ENCODE results near the gene POGLUT2.

Gene POGLUT2

DNA sequence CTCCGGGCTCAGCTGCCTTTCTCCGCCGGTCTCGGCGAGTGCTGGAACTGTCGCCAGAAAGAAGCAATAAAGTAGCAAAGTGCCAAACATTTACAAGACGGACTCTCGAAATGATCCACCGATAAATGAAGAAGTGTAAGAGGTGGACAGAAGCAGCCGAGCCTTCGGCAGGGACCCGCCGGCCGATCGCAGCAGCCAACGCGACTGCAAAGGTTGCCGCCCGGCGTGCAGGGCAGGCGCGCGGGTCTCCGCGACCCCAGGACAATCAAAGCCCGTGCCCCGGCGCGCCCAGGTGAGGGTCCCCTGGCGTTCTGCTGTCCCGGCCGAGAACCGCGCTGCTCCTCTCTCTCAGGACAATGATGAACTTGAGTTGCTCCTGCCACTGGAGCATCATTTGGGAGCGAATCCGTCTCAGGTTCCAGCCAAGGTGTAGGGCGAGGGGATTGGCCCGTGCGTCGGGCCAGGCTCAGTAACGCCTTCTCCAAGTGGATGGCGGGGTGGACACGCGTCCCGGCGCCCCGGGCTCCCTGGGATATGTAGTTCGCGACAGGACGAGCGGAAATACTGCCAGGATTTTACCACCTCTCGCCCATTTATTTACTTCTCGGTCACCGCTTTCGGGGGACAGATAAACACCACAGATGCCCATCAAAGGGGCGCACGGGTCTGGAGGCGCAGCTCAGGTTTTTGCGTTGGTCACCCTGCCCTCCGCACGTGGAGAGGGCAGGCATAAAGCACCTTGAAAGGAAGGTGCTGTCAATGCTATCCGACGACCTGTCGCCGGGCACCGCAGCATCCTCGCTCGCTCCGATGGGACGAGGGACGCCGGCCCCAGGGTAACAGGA lies at the start of gene POGLUT2, which contains the start of gene BIVM:
Gene POGLUT2, minus strand, starts transcription at position 396 of the 845 bp plus-strand sequence. Its CDS starts 306 bp downstream, at position 90.
Gene BIVM, plus strand, starts transcription at position 539 of the 845 bp plus-strand sequence. CDS start 8,149 bp downstream, outside the sequence.
- peak; percentile 62 for DNase-seq

DNA sequence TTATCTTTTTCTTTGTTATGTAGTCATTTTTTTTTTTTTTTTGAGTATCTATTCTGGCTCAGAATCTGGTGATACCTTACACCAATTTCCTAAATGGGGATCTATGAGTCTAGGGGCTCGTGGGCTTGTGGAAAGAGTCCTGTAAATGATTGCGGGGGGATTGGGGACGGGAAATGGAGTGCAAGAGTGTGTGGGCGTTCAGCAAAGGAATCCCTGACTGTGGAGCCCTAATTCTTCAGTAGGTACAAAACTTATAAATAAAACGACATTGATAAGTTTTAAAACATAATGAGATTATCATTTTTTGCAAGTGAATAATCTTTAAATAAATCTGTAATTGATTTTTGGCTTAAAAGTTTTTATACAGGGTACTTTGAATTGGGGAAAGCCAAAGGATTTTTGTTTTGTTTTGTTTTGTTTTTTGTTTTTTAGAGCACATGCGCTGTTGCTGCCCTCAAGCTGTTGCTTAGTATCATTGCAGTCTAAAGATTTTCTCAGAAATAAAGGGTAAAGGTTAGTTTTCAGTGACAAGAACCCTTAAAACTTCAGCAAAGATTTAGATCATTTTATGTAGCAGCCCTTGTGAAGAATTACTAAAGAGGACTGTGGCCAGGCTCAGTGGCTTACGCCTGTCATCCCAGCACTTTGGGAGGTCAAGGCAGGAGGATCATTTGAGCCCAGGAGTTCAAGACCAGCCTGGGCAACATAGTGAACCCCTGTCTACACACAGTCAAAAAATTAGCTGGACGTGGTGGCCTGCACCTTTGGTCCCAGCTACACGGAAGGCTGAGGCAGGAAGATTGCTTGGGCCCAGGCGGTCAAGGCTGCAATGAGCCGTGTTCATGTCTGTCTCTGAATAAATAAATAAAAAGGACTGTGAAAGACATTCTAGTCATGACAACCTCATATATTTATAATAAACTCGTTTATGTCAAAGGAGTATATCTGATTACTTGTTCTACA lies 48.8 kb upstream of the POGLUT2 start:
- no peak for DNase-seq

DNA sequence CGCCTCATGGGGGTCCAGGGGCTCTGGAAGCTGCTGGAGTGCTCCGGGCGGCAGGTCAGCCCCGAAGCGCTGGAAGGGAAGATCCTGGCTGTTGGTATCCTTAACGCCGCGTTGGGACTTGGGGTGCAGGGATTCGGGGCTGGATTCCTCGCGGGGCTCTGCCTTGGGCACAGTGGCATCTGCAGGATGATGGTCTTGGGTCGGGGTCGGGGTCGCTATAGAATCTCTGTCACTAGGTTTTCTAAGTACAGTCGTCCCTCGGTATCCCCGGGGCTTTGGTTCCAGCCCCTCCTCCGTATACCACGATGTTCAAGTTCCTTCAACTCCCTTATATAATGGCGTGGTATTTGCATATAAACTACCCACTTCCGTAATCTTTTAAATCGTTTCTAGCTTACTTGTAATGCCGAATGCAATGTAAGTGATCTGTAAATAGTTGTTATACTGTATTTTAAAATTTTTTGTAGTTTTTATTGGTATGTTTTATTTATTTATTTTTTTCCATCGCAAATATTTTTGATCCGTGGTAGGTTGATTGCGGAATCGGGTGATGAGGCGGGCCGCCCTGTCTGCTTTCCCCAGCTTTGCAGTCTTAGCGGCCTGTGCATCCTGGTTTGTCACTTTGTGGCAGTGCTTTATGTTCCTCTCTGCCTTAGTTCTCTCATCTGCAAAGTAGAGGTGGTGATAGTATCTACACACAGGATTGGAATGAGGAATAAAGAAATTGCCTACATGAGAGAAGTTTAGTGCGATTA lies 47.7 kb upstream of the POGLUT2 start:
- peak; percentile 49 for DNase-seq

DNA sequence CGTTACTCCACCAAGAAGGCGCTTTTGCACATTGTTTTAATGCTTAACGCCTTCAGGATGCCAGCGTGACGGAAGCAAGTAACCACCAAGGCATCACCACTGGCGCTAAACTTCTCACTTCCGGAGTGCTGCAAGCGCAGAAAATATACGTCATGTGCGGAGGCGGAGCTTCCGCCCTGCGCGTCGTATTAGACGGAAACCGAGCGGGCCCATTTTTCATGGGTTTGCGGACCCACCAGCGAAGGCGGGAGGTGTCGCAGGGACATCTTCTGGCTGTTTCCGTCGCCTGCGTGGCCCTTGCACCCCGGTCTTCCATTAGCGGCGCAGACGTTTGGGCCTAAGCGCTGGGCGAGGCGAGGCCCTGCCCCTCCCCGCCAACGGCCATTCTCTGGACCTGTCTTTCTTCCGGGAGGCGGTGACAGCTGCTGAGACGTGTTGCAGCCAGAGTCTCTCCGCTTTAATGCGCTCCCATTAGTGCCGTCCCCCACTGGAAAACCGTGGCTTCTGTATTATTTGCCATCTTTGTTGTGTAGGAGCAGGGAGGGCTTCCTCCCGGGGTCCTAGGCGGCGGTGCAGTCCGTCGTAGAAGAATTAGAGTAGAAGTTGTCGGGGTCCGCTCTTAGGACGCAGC lies 47.0 kb upstream of the POGLUT2 start, which contains the start of gene ERCC5:
Gene ERCC5, plus strand, starts transcription at position 403 of the 631 bp plus-strand sequence. CDS start 235 bp downstream, outside the sequence.
- peak; percentile 94 for DNase-seq

DNA sequence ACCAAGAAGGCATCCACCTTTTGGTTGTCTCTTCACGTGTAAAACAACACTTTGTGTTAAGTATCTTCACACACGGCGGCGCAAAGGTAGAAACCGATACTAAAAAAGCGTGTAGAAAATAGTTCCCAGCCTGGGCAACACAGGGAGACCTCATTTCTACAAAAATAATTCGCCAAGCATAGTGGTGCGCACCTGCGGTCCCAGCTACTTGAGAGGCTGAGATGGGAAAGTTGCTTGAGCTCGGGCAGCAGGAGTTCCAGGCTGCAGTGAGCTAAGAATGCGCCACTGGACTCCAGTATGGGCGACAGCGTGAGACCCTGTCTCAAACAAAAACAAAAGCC lies 46.5 kb upstream of the POGLUT2 start:
- no peak for DNase-seq

DNA sequence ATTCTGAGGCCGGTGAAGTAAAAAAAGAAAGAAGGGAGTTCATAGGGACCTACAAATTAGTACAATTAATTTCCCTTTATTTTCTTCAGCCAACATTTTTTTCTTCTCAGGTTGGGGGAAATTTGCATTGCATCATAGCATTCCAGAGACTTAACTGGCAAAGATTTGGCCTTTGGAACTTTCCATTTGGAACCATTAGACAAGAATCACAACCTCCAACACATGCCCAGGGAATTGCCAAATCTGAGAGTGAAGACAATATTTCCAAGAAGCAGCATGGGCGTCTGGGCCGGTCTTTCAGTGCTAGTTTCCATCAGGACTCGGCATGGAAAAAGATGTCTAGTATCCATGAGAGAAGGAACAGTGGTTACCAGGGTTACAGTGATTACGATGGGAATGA lies 40.7 kb upstream of the POGLUT2 start:
- no peak for DNase-seq

DNA sequence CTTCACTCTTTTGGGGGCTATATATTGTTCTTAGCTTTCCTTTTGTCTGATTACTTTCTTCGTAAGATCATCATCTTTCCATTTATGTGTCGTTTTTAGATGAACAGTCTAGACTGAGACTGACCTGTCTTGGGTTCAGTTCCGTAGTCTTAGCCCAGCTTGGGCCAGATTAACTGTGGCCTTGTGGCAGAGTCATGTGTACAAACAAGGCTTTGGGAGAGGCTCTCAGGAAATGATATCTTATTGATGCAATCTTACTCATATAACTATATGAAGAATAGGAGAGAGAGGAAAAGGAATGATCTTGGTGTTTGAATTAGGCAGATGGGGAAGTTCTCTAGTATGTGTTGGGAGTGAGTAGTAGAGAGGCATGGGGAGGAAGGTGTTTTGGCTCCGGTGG lies 40.2 kb upstream of the POGLUT2 start:
- DNase-seq: no peak

DNA sequence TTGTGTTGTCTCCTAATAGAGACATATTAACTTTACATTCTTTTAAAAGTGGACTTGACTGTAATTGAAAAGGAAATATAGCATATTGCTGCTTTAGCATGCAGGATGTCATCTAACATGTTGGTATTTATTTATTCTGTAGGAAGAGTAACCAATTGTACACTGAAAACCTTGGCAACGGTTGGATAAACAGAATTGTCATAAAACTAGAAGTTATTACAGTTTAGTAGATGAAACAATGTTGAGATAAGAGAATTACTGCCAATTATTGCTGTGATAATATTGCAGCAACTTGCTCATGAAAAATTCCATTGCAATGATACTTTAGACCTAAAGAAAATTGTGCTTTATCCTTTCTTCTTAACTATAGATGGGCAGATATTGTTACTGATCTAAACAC lies 39.5 kb upstream of the POGLUT2 start:
- no peak for DNase-seq

DNA sequence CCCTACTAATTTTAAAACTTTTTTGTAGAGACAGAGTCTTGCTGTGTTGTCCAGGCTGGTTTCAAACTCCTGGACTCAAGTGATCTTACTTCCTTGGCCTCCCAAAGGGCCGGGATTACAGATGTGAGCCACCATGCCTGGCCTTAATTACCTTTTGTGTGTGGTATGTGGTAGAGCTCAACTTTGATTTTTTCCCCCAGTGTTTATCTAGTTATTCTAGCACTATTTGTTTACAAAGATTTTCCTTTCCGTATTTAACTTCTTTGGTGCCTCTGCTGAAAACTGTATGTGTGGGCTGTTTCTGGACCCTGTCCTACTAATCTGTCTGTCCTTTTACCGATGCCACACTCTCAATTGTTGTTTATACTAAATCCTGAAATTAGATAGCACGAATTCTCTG lies 37.7 kb upstream of the POGLUT2 start:
- DNase-seq: no peak

DNA sequence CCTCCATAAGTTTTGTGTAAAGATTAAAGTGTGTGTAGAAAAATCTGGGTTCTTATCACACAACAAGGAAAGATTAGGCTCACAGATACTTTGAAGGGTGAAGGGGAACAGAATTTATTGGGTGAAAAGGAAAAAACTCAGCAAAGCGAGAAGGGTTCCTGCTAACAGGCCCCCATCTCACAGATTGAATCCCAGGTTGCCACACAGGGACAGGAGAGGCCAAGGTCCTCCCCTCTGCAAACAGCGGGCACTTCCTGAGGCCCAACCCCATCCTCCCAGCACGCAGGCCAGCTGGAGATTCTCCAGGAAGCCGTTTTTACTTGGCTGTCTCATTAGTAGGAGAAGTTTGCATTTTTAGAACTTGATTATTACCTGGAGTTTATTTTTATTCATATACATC lies 31.9 kb upstream of the POGLUT2 start:
- no peak for DNase-seq

DNA sequence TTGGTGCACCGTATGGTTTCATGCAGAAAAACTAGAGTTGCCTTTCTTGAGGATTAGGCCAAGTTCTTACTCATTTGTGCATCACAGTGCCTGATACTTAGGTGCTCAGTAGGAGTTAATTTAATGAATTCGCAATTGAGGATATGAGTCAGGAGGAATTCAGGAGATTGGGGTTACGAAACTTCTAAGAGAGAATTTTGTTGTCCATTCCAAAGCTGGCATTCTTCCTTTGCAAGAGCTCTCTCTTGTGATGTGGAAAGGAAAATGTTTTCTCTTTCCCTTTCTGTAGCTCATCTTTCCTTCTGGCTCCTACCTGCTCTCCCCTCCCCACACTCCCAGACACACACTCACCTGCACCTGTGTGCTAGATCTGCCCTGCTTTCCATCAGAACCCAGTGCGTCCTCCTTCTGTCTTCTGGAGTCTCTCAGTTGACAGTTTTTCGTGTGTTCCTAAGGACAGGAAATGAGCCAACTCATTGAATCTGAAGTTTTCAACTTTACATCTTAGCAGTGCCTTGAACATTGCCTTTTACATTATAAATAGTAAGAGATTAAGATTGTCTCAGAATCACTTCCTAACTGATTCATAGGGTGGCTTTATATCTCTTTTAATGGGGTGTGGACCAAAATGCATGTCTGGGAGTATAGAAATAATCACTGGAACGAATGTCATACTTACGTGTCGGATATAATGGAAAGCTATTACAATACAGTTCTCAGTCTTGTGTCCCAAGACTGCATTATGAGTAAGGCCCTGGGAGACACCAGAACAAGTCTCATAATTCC lies 27.3 kb upstream of the POGLUT2 start:
- DNase-seq: no peak

DNA sequence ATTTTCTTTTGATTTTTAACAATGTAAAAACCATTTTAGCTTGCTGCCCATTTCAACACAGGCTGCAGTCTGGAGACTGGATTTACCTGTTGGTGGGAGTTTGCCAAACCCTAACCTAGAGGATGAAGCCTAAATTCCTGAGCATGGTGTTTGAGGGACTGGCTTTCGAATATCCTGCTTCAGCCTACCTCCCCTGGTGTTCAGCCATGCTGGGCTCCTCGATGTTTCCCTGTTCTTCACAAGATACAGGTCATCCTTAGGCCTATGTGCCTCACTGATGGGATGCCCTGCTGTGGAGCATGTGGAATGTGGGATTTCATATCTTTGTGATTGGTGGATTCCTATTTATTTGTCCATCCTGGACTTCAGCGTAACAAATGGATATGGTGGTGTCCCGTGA lies 26.6 kb upstream of the POGLUT2 start:
- DNase-seq: no peak

DNA sequence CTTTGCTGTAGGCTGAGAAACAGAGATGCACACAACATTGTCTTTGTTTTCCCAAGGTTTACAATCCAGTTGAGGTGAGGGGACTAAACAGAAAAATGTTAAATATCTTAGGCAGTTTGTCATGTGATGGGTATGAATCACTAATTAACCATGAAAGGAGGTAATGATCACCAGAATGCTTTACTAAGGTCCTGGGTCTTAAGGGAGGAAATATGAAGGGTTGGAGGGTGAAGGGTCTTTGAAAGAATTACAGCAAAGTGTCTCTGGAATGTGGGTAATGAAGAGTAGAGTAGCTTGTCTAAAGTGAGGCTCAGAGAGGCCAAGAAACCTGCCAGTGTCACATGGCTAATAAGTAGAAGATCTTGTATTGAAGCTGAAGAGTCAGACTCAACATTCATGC lies 19.1 kb upstream of the POGLUT2 start:
- no peak for DNase-seq

DNA sequence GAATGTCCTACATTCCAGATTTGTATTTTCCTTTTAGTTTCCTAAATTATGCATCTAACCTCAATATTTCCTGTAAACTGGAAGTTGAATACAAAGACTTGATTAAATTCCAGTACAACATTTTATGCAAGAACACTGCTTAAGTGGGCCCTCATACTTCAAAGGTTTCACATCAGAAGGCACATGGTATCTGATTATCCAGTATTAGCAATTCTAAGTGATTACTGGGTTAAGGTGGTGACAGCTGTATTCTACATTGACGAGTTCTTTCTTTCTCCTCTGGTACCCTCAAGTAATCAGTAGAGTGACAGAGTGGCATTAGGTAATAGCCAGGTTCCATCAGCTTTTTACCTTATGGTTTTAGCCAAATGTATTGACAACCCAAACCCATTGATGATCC lies 18.5 kb upstream of the POGLUT2 start:
- no peak for DNase-seq

DNA sequence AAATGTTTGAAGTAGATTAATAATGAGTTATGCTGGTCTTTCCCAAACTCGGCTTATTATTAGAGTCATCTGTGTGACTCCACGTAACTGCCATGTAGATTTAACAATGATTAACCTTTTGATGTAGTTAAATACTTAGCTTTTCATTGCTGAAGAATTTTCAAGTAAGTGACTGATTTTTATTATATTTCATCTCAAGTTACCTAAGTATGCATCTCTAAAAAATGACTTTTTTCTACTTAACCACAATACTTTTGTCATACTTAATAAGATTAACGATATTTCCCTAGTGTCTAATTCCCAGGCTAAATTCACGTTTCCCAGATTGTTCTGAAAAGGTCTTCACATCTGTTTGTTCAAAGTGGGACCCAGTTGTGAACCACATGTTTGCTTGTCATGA lies 17.9 kb upstream of the POGLUT2 start:
- no peak for DNase-seq

DNA sequence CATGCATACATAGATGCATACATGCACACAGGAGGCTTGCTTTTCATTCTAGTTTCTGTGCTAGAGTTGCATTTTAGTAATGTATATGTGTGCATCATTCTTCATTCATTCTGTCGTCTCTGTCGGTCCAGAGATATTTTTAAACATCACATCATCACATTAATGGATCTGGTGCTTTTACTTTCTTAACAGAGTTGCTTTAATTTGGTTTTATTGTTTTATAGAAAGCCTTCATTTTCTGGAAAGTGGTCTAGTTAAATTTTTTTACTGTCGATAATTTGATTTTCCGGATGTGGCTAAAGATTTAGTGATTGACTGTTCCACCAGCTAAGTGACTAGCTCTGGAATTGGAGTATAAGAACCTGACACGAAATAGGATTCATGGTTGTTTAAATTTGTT lies 17.0 kb upstream of the POGLUT2 start:
- DNase-seq: no peak

DNA sequence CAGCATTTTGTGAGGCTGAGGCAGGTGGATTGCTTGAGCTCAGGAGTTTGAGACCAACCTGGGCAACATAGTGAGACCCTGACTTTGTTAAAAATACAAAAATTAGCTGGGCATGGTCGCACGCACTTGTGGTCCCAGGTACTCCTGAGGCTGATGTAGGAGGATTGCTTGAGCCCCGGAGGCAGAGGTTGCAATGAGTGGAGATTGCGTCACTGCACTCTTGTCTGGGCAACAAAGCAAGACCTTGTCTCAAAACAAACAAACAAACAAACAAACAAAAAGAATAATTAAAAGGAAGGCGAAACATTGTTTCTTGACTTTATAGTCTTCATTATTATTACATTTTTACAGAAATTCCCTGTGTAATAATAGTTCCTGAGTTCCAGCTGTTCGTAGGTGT lies 16.0 kb upstream of the POGLUT2 start:
- DNase-seq: no peak

DNA sequence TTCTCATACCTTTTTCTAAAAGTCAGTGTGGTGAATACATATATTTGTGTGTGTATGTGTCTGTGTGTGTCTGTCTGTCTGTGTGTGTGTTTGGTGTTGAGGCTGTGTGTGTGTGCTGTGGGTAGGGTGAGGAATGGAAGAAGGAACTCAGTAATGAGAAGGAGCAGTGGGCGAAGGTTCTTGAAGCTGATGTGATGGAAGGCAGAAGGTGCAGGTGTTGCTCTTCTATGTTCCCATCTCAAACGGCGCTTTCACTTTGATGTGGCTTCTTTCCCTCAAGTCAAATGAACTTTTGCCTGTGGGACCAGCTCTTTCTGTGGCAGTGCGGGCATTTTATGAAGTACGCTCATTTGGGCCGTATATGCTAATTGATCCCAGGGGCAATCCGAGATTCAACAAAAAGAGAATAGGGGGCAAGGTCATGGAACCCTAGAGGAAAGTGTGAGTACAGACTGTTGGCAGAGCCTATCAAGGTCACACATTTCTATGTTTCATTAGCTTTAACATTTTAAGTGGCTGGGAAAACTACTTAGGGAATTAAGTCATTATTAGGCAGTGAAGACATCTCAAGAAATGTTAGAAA lies 15.3 kb upstream of the POGLUT2 start:
- DNase-seq: no peak

DNA sequence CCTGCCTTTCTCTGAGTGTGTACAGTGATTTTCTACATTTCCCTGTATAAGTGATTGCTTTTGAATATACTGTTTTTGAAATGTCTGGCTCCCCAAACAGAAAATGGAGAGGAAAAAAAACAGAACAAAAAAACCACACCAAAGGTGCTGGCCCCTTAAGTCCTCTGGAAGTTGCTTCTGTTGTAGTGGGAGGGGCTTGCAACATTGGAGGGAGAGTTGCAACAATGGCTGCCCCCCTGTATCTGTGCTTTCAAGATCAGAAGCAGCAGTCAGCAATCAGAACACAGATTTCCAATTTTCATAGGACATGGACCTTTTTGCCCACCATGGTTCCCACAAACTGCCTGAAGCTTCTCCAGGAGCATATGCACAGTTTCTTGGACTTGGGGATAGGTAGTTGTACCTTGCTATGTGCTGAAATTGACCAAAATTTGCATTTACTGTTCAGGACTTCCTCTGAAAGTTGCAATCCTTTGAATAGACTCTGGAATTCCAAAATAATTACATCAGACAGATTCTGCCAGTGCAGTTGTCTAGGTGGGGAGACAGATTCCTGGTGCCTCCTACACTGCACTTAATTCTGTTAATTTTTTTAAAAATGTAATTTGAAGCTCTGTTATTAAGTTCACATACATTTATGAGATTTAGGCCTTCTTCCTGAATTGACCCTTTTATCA lies 14.0 kb upstream of the POGLUT2 start:
- no peak for DNase-seq

DNA sequence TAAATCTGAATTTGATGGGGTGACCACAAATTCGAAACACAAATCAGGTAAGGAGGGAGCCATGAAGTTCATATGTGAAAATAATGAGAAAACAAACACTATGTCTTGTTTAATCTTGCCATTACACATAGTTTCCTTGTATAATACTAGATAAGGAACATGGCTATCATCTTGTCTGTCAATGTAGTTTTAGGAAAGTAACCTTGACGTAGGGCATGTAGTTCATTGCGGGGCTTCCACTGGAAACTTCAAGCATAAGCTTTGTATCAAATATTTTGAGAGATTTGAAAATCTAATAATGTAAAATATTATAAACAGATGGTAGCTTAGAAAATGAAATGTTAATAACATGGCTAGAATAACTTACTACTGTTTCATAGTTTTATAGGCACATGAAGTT lies 8.9 kb upstream of the POGLUT2 start:
- DNase-seq: no peak

DNA sequence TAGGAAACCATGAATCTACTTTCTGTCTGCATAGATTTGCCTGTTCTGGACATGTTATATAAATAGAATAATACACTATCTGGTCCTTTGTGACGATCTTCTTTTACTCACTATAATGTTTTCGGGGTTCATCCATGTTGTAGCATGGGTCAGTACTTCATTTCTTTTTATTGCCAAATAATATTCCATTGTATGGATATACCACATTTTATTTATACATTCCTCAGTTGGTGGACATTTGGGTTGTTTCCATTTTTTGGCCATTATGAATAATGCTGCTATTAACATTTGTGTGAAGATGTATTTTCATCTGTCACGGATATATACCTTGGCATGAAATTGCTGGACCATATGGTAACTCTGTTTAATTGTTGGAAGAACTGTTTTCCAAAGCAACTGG lies 6.9 kb upstream of the POGLUT2 start:
- DNase-seq: no peak

Measured in activated CD4-positive, CD25-positive, alpha-beta regulatory T cell treated with anti-CD3 and anti-CD28 coated beads, Interleukin-2, amount 50 U/mL, for 72 hours (primary cell).